Vagina (tissue), 2 donors: Measurements from ENCODE around the gene TAB2.

Experiments used
- POLR2A ChIP-seq, 2 donors: fragments of 450-650 bp; IDR thresholded peaks; one replicate each; pipeline ENCODE4 v1.6.1; 2017; ENCODE audit warnings: antibody characterized with exemption in 2 of 2, mild to moderate bottlenecking in 2 of 2, moderate library complexity in 2 of 2
- POLR2AphosphoS5 ChIP-seq, 2 donors: sonication (generic); formaldehyde crosslinking; IDR thresholded peaks; one replicate each; pipeline ENCODE4 v1.9.0; 2017; ENCODE audit warnings: antibody characterized with exemption in 2 of 2, mild to moderate bottlenecking in 2 of 2, low read depth in 1 of 2; ENCODE audit not compliant: insufficient read depth in 1 of 2
- TF ChIP-seq, protein P1 (sequence below), 3 experiments: fragments of 450-650 bp in 2 of 3; fragments of 200-600 bp in 1 of 3; sonication (generic) in 1 of 3; IDR thresholded peaks; one replicate each; pipeline ENCODE4 v1.5.1; 2017 to 2019; ENCODE audit warnings: antibody characterized with exemption in 3 of 3, mild to moderate bottlenecking in 2 of 3, moderate library complexity in 2 of 3

DNA sequence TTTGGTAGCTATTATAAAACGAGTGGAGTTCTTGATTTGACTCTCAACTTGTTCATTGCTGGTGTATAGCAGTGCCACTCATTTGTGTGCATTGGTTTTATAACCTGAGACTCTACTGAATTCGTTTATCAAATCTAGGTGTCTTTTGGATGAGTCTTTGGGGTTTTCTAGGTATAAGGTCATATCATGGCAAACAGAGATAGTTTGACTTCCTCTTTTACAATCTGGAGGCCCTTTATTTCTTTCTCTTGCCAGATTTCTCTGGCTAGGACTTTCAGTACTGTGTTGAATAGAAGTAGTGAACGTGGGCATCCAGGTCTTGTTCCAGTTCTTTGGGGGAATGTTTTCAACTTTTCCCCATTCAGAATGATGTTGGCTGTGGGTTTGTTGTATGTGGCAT lies 121.3 kb downstream of the TAB2 start:
- TF ChIP-seq, protein P1, sequence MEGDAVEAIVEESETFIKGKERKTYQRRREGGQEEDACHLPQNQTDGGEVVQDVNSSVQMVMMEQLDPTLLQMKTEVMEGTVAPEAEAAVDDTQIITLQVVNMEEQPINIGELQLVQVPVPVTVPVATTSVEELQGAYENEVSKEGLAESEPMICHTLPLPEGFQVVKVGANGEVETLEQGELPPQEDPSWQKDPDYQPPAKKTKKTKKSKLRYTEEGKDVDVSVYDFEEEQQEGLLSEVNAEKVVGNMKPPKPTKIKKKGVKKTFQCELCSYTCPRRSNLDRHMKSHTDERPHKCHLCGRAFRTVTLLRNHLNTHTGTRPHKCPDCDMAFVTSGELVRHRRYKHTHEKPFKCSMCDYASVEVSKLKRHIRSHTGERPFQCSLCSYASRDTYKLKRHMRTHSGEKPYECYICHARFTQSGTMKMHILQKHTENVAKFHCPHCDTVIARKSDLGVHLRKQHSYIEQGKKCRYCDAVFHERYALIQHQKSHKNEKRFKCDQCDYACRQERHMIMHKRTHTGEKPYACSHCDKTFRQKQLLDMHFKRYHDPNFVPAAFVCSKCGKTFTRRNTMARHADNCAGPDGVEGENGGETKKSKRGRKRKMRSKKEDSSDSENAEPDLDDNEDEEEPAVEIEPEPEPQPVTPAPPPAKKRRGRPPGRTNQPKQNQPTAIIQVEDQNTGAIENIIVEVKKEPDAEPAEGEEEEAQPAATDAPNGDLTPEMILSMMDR (IDR thresholded peaks at IDR 0.05) = no peak
- TF ChIP-seq POLR2A (IDR thresholded peaks at IDR 0.05) = no peak
- TF ChIP-seq POLR2AphosphoS5 (IDR thresholded peaks at IDR 0.05; ENCODE audit: insufficient read depth in 1 of 2, low read depth in 1 of 2) = no peak
